GM12878 (cell line): ENCODE measurements around the gene PRX. TPM values are rescaled to one million over a fixed set of nuclear protein-coding genes. Genes with fewer than 3 reads are reported as not detected.

Experiments used
- KDM1A ChIP-seq: fragments of 200-600 bp; sonication (generic); IDR thresholded peaks from 2 replicates; pipeline ENCODE4 v1.6.1; 2016; ENCODE audit warnings: borderline replicate concordance
- polyA plus RNA-seq, 11 experiments: library from polyadenylated mRNA; depleted of rRNA in 4 of 11; unstranded in 6 of 11; stranded (reverse) in 5 of 11; fragments of >200 nt; fragmentation: Nextera tagmentation in 4 of 11; fragmentation: Illumina TruSeq in 1 of 11; extraction: Ambion mirVana in 4 of 11; extraction: Trizol in 1 of 11; gene quantifications; 1 replicate in 1 of 11; 2 replicates in 10 of 11; pipeline versions ENCODE4 v1.2.1 to v1.2.3, GENCODE V29; 2011 to 2016; ENCODE audit warnings: inconsistent platforms in 2 of 11, missing spikeins in 2 of 11, low read depth in 1 of 11
- total RNA-seq, 4 experiments: library from RNA; depleted of rRNA in 3 of 4; stranded (reverse); fragments of >200 nt in 3 of 4; fragmentation: Illumina TruSeq in 1 of 4; extraction: Trizol in 1 of 4; gene quantifications; 2 replicates each; pipeline versions ENCODE4 v1.2.1 to v1.2.3, GENCODE V29; 2013 to 2021
- TF ChIP-seq, protein P1 (sequence below): fragments of 450-650 bp; IDR thresholded peaks from 2 replicates; pipeline ENCODE4 v1.6.1; 2018; ENCODE audit warnings: mild to moderate bottlenecking, low read depth, moderate library complexity; ENCODE audit not compliant: partially characterized antibody
- TF ChIP-seq, protein P2 (sequence below): fragments of 450-650 bp; formaldehyde crosslinking; IDR thresholded peaks from 2 replicates; pipeline ENCODE4 v1.4.0; 2020; ENCODE audit warnings: mild to moderate bottlenecking, moderate library complexity

PRX gene
- total and polyA plus RNA-seq, 10 of the 15 experiments (the other 5 are each of a cell fraction or from before 2014, with no cell fraction given), result 0.02 to 1.4 (median 0.54) TPM; not detected in 1

DNA sequence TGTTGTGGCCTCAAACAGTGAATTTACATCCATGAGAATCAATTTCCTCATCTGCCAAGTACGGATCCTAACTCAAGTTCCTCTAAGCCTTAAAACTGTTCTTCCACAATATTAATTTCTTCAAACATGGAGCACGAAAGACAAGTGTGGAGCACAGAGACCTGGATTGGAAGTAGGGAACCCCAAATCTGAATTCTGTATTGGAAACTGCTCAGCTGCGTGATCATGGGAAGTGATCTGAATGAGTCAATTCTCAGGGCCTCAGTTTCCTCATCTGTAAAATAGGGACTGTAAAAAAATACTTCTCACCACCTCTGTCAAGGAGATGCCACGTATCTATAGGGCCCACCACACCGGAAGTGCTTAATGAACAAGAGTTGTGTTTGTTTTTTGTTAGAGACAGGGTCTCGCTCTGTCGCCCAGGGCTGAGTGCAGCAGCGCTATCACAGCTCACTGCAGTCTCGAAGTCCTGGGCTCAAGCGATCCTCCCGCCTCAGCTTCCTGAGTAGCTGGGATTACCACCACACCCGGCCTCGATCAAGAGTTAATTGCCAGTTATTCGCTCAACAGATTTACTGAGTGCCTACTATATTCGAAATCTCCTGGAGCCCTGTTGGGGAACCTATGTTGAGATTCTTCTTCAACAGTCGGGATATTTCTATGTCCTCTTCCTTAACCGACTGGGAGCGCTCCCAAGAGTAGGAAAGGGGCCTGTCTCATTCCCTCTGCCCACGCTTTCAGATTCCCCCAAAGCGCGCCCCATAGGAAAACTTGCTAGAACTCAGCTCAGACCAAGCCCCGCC, 29.4 kb upstream of the PRX start (continued):
- TF ChIP-seq, protein P1, sequence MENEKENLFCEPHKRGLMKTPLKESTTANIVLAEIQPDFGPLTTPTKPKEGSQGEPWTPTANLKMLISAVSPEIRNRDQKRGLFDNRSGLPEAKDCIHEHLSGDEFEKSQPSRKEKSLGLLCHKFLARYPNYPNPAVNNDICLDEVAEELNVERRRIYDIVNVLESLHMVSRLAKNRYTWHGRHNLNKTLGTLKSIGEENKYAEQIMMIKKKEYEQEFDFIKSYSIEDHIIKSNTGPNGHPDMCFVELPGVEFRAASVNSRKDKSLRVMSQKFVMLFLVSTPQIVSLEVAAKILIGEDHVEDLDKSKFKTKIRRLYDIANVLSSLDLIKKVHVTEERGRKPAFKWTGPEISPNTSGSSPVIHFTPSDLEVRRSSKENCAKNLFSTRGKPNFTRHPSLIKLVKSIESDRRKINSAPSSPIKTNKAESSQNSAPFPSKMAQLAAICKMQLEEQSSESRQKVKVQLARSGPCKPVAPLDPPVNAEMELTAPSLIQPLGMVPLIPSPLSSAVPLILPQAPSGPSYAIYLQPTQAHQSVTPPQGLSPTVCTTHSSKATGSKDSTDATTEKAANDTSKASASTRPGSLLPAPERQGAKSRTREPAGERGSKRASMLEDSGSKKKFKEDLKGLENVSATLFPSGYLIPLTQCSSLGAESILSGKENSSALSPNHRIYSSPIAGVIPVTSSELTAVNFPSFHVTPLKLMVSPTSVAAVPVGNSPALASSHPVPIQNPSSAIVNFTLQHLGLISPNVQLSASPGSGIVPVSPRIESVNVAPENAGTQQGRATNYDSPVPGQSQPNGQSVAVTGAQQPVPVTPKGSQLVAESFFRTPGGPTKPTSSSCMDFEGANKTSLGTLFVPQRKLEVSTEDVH, result no peak
- no peak for TF ChIP-seq KDM1A
- TF ChIP-seq, protein P2, sequence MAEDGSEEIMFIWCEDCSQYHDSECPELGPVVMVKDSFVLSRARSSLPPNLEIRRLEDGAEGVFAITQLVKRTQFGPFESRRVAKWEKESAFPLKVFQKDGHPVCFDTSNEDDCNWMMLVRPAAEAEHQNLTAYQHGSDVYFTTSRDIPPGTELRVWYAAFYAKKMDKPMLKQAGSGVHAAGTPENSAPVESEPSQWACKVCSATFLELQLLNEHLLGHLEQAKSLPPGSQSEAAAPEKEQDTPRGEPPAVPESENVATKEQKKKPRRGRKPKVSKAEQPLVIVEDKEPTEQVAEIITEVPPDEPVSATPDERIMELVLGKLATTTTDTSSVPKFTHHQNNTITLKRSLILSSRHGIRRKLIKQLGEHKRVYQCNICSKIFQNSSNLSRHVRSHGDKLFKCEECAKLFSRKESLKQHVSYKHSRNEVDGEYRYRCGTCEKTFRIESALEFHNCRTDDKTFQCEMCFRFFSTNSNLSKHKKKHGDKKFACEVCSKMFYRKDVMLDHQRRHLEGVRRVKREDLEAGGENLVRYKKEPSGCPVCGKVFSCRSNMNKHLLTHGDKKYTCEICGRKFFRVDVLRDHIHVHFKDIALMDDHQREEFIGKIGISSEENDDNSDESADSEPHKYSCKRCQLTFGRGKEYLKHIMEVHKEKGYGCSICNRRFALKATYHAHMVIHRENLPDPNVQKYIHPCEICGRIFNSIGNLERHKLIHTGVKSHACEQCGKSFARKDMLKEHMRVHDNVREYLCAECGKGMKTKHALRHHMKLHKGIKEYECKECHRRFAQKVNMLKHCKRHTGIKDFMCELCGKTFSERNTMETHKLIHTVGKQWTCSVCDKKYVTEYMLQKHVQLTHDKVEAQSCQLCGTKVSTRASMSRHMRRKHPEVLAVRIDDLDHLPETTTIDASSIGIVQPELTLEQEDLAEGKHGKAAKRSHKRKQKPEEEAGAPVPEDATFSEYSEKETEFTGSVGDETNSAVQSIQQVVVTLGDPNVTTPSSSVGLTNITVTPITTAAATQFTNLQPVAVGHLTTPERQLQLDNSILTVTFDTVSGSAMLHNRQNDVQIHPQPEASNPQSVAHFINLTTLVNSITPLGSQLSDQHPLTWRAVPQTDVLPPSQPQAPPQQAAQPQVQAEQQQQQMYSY (CRISPR knock-in tag), result no peak
